T47D (cell line): ENCODE results near the gene DYNC1H1.
"Not testable (repeated sequence)": the region's sequence is repeated elsewhere in the genome, so short reads cannot be mapped to it uniquely, and the experiment has no call there.

Experiments used
- DNase-seq, 2 experiments: peaks; one replicate each; pipeline versions ENCODE4 v3.0.0 to v3.0.0-alpha.2; 2011 to 2012; ENCODE audit warnings: low read depth in 1 of 2, low spot score in 1 of 2
- JUND ChIP-seq: IDR thresholded peaks from 2 replicates; pipeline ENCODE4 v1.6.1; 2012; ENCODE audit warnings: low read depth
- in situ Hi-C: cut with HindIII; loops from 2 replicates; pipeline ENCODE4 v1.10.0; 2016; ENCODE audit warnings: low sequenced_read_pairs, low pct_unique_long_range_greater_than_20kb

DYNC1H1 gene

GRCh38 chr14:101961746-101962502 lies 2.4 kb upstream of the DYNC1H1 start:
- TF ChIP-seq JUND = no peak
- in situ Hi-C loops = no loop called here
- no peak for DNase-seq

DNA sequence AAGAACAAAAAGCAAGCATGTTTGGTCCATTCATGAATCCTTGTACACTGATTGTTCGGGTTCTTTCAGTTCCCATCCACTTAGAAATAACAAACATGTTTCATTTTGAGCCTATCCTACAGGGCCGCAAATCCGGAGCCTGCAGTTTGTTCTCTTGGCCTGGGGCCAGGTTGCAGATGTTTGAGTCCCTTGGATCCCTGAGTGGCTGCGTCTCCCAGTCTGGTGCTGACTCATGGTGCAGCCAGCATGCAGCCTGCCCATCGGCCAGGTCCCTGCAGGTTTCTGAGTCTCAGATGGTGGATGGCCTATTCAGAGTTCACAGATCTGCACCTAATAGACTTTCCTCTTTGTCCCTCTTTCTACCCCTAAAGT lies 1.9 kb upstream of the DYNC1H1 start:
- peak in 1 of 2 experiments; percentile 55 for DNase-seq
- no peak for TF ChIP-seq JUND
- in situ Hi-C loops = no loop called here

- DNase-seq = no peak
- TF ChIP-seq JUND = no peak
- in situ Hi-C loops = no loop called here
Measured at GRCh38 chr14:101963052-101963451, 1.3 kb upstream of the DYNC1H1 start.

GRCh38 chr14:101963656-101964296 lies 597 bp upstream of the DYNC1H1 start:
- no peak for TF ChIP-seq JUND
- DNase-seq = no peak
- in situ Hi-C loops = no loop called here

DNA sequence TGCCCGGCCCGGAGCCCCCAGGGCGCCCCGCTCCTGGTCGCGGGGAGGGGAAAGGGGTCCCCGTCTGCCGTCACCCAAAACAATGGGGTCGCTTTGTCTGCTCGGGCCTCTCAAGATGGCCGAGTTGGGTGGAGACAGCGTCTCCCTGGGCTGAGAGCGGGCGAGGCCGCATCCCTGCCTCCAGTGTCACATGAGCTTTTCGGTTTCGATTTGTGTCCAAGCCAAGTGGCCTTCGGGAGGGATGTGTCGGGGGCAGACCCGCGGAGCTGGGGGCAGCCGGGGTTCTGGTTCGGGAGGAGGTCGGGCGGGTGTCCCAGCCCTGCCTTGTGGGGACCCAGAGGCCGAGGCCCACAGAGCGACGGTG lies 790 bp downstream of the DYNC1H1 start:
- peak; percentile 68 to 77 for DNase-seq
- no peak for TF ChIP-seq JUND
- in situ Hi-C loops = no loop called here

- TF ChIP-seq JUND = no peak
- in situ Hi-C loops = no loop called here
- DNase-seq = no peak
Measured at GRCh38 chr14:101965770-101966722, 1.7 kb downstream of the DYNC1H1 start.

GRCh38 chr14:101966742-101967141 lies 2.4 kb downstream of the DYNC1H1 start:
- DNase-seq = no peak
- in situ Hi-C loops = no loop called here
- TF ChIP-seq JUND = no peak

- in situ Hi-C loops = no loop called here
- no peak for TF ChIP-seq JUND
- DNase-seq = no peak
Measured at GRCh38 chr14:101968186-101968585, 3.8 kb downstream of the DYNC1H1 start.

- DNase-seq = no peak
- TF ChIP-seq JUND = no peak
- in situ Hi-C loops = no loop called here
Measured at GRCh38 chr14:101969481-101969880, 5.1 kb downstream of the DYNC1H1 start.

- in situ Hi-C loops = no loop called here
- TF ChIP-seq JUND = no peak
- no peak for DNase-seq
Measured at GRCh38 chr14:101970830-101971400, 6.5 kb downstream of the DYNC1H1 start.

- in situ Hi-C loops, DNase-seq: not testable (repeated sequence)
Measured at GRCh38 chr14:101971458-101971857, 7.1 kb downstream of the DYNC1H1 start.

DNA sequence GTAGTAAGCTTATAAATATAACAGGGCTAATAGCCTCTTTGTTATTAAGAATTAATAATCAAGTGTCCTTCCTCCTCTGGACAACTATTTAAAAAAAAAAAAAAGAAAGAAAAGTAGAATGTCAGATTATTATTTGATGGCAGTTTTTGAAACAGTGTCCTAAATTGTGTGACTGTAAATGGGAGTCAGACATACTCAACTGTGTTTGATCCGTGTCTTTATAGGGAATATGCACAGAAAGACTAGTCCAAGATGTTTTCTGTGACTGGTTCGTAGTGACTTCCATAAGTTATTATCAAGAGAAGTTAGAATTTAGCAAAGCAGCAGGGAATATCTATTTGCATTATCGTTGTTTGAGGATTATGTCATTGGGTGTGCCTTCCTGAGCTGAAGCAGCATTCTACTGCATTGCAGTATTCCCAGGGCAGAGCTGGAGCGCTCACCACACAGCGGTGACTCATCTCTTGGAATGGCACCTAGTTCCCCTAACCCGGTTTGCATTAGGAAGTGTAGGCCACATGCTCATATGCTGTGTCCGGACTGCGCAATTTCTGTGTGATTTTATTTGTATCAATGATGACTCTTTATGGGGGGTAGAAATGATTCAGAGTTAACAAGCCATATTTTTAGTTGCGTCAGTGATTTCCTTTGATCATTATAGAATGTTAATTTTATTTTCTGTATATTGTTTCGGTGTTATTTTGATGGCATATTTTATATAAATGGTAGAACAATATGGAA lies 7.9 kb downstream of the DYNC1H1 start:
- peak; percentile 83 for TF ChIP-seq JUND
- peak; percentile 63 to 88 for DNase-seq
- in situ Hi-C loops = no loop called here
